KMS-11 (cell line): ENCODE results near the gene NRDC.

Experiments used
- H2AFZ ChIP-seq: fragments of 200-600 bp; sonication (generic); 2 replicates; pipeline ENCODE4 v1.6.1; 2016; ENCODE audit warnings: antibody characterized with exemption, mixed run types, low read depth
- H3K27ac ChIP-seq: fragments of 200-600 bp; sonication (generic); 2 replicates; pipeline ENCODE4 v1.6.1; 2016; ENCODE audit warnings: mild to moderate bottlenecking, mixed run types
- H3K27me3 ChIP-seq: fragments of 200-600 bp; sonication (generic); 2 replicates; pipeline ENCODE4 v1.6.1; 2017; ENCODE audit warnings: mild to moderate bottlenecking, low read depth, mixed run types, moderate library complexity; ENCODE audit not compliant: insufficient read depth
- H3K36me3 ChIP-seq: fragments of 200-600 bp; sonication (generic); 2 replicates; pipeline ENCODE4 v1.6.1; 2017; ENCODE audit warnings: mild to moderate bottlenecking, mixed run types; ENCODE audit not compliant: insufficient read depth
- H3K4me1 ChIP-seq: fragments of 200-600 bp; sonication (generic); 2 replicates; pipeline ENCODE4 v1.6.1; 2016; ENCODE audit warnings: mild to moderate bottlenecking, low read depth, mixed run types; ENCODE audit not compliant: poor library complexity, severe bottlenecking
- H3K4me2 ChIP-seq: fragments of 200-600 bp; sonication (generic); 2 replicates; pipeline ENCODE4 v1.7.0; 2016; ENCODE audit warnings: mild to moderate bottlenecking, mixed run types
- H3K4me3 ChIP-seq: fragments of 200-600 bp; sonication (generic); IDR thresholded peaks from 2 replicates; pipeline ENCODE4 v1.6.1; 2017; ENCODE audit warnings: low read depth, low read length, mixed read lengths; ENCODE audit not compliant: insufficient read depth
- H3K79me2 ChIP-seq: fragments of 200-600 bp; sonication (generic); 2 replicates; pipeline ENCODE4 v1.6.1; 2016; ENCODE audit warnings: low read depth, mixed run types; ENCODE audit not compliant: insufficient read depth
- H3K9ac ChIP-seq: fragments of 200-600 bp; sonication (generic); 2 replicates; pipeline ENCODE4 v1.6.1; 2016; ENCODE audit warnings: mild to moderate bottlenecking, mixed run types
- H4K20me1 ChIP-seq: fragments of 200-600 bp; sonication (generic); 2 replicates; pipeline ENCODE4 v1.6.1; 2016; ENCODE audit warnings: mild to moderate bottlenecking, mixed run types; ENCODE audit not compliant: insufficient read depth
- TF ChIP-seq, protein P1 (sequence below): fragments of 200-600 bp; sonication (generic); conservative IDR thresholded peaks from 2 replicates; pipeline ENCODE4 v1.6.1; 2017; ENCODE audit warnings: low read depth, mild to moderate bottlenecking, antibody characterized with exemption, low read length, moderate library complexity, mixed read lengths

The NRDC gene

GRCh38 chr1:51871351-51871975 lies 7.1 kb downstream of the NRDC start:
- Histone ChIP-seq H3K4me2 (no peak overlapping the region), H3K79me2 (peaks cover 96% of the 10 kb centered on the region), H3K4me3 (no peak overlapping the region), H2AFZ (no peak overlapping the region), H3K9ac (no peak overlapping the region), H3K27ac (no peak overlapping the region), H4K20me1 (peaks cover 8% of the 10 kb centered on the region; the same call in 1 of the 2 replicates), H3K27me3 (no peaks in the 10 kb centered on the region), H3K36me3 (no peaks in the 10 kb centered on the region), H3K4me1 (peaks cover 53% of the 10 kb centered on the region)
- TF ChIP-seq, protein P1, sequence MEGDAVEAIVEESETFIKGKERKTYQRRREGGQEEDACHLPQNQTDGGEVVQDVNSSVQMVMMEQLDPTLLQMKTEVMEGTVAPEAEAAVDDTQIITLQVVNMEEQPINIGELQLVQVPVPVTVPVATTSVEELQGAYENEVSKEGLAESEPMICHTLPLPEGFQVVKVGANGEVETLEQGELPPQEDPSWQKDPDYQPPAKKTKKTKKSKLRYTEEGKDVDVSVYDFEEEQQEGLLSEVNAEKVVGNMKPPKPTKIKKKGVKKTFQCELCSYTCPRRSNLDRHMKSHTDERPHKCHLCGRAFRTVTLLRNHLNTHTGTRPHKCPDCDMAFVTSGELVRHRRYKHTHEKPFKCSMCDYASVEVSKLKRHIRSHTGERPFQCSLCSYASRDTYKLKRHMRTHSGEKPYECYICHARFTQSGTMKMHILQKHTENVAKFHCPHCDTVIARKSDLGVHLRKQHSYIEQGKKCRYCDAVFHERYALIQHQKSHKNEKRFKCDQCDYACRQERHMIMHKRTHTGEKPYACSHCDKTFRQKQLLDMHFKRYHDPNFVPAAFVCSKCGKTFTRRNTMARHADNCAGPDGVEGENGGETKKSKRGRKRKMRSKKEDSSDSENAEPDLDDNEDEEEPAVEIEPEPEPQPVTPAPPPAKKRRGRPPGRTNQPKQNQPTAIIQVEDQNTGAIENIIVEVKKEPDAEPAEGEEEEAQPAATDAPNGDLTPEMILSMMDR = no peak

GRCh38 chr1:51870603-51871350 lies 7.8 kb downstream of the NRDC start:
- Histone ChIP-seq H4K20me1 (peaks cover 8% of the 10 kb centered on the region; the same call in 1 of the 2 replicates), H2AFZ (no peak overlapping the region), H3K9ac (no peak overlapping the region), H3K27me3 (no peaks in the 10 kb centered on the region), H3K27ac (no peak overlapping the region), H3K4me1 (peaks cover 48% of the 10 kb centered on the region), H3K36me3 (no peaks in the 10 kb centered on the region), H3K4me3 (no peak overlapping the region), H3K4me2 (no peak overlapping the region), H3K79me2 (peaks cover 96% of the 10 kb centered on the region)
- TF ChIP-seq, protein P1 = no peak

- H2AFZ ChIP-seq = no peak overlapping the region
- H3K79me2 ChIP-seq = peaks cover 94% of the 10 kb centered on the region
- no peaks in the 10 kb centered on the region for H3K27me3 ChIP-seq
- no peaks in the 10 kb centered on the region; the same call in 1 of the 2 replicates for H3K36me3 ChIP-seq
- peaks cover 12% of the 10 kb centered on the region for H4K20me1 ChIP-seq
- TF ChIP-seq, protein P1 = no peak
- no peak overlapping the region for H3K4me2 ChIP-seq
- H3K27ac ChIP-seq = no peak overlapping the region
- peaks cover 53% of the 10 kb centered on the region for H3K4me1 ChIP-seq
- H3K9ac ChIP-seq = no peak overlapping the region
- H3K4me3 ChIP-seq = no peak overlapping the region
These were observed 10.9 kb downstream of the NRDC start for GRCh38 chr1:51867479-51868232.

GRCh38 chr1:51863384-51863783 lies 15.1 kb downstream of the NRDC start:
- TF ChIP-seq, protein P1 = no peak
- Histone ChIP-seq H2AFZ (no peak overlapping the region), H3K4me2 (peak overlapping the region; percentile 75), H3K4me1 (peaks cover 45% of the 10 kb centered on the region), H3K79me2 (peaks cover 80% of the 10 kb centered on the region), H4K20me1 (peaks cover 9% of the 10 kb centered on the region; the same call in 1 of the 2 replicates), H3K27me3 (no peaks in the 10 kb centered on the region), H3K9ac (no peak overlapping the region), H3K27ac (peak overlapping the region; percentile 26; the same call in 1 of the 2 replicates), H3K4me3 (peak overlapping the region; percentile 76), H3K36me3 (no peaks in the 10 kb centered on the region; the same call in 1 of the 2 replicates)
